WTC11 (cell line): ENCODE data around the gene C1orf56. TPM values are rescaled to one million over a fixed set of nuclear protein-coding genes. Genes with fewer than 3 reads are reported as not detected.

Source experiments
- ATAC-seq: fragments of 200-7000 bp; cut with Tn5 transposase; 2 replicates; pipeline ENCODE4 v1.10.0; 2021; ENCODE audit warnings: mild to moderate bottlenecking, moderate library complexity
- CTCF ChIA-PET: fragments of 300-600 bp; sonication (Branson Sonifier 250); formaldehyde crosslinking; loops from one replicate; lab custom pipeline; 2021; ENCODE audit warnings: antibody characterized with exemption; lab: Charles Lee
- POLR2A ChIA-PET: fragments of 350-600 bp; sonication (Branson Sonifier 250); formaldehyde crosslinking; loops from one replicate; lab custom pipeline; 2021; ENCODE audit warnings: antibody characterized with exemption; lab: Charles Lee
- DNase-seq: peaks from one replicate; pipeline ENCODE4 v3.0.0; 2021; ENCODE audit warnings: low spot score
- H3K27ac Mint-ChIP-seq: 2 replicates; pipeline ENCODE4 v1.8.0; 2021; ENCODE audit warnings: mixed read lengths
- H3K27me3 Mint-ChIP-seq: 2 replicates; pipeline ENCODE4 v1.8.0; 2021; ENCODE audit warnings: low read depth, mild to moderate bottlenecking, moderate library complexity, mixed read lengths
- H3K36me3 Mint-ChIP-seq: 2 replicates; pipeline ENCODE4 v1.8.0; 2021; ENCODE audit warnings: mixed read lengths
- H3K4me1 Mint-ChIP-seq: 2 replicates; pipeline ENCODE4 v1.8.0; 2022; ENCODE audit warnings: mixed read lengths
- H3K4me3 Mint-ChIP-seq: 2 replicates; pipeline ENCODE4 v1.8.0; 2021; ENCODE audit warnings: mild to moderate bottlenecking, moderate library complexity, mixed read lengths
- H3K9me3 Mint-ChIP-seq: 2 replicates; pipeline ENCODE4 v1.8.0; 2021; ENCODE audit warnings: mixed read lengths
- AFF4 ChIP-seq: sonication (generic); formaldehyde crosslinking; IDR thresholded peaks from 2 replicates; pipeline ENCODE4 v1.8.1; 2023; ENCODE audit warnings: mild to moderate bottlenecking, missing genetic modification reagents, borderline replicate concordance
- AR ChIP-seq: fragments of 250-450 bp; sonication (Bioruptor Pico); IDR thresholded peaks from 2 replicates; pipeline ENCODE4 v1.9.0; 2021; ENCODE audit warnings: mild to moderate bottlenecking
- ATF6 ChIP-seq: sonication (generic); formaldehyde crosslinking; IDR thresholded peaks from 2 replicates; pipeline ENCODE4 v1.8.1; 2023; ENCODE audit warnings: mild to moderate bottlenecking, missing genetic modification reagents
- CREB1 ChIP-seq: sonication (generic); formaldehyde crosslinking; IDR thresholded peaks from 2 replicates; pipeline ENCODE4 v1.8.0; 2023; ENCODE audit warnings: mild to moderate bottlenecking, missing genetic modification reagents
- CTCF ChIP-seq: fragments of 200-600 bp; IDR thresholded peaks from 2 replicates; pipeline ENCODE4 v1.8.0; 2022; ENCODE audit warnings: antibody characterized with exemption
- ELF4 ChIP-seq: sonication (generic); formaldehyde crosslinking; IDR thresholded peaks from 2 replicates; pipeline ENCODE4 v1.8.1; 2022; ENCODE audit warnings: low read depth, mild to moderate bottlenecking, moderate library complexity, missing genetic modification reagents
- KAT7 ChIP-seq: sonication (generic); formaldehyde crosslinking; IDR thresholded peaks from 2 replicates; pipeline ENCODE4 v1.8.1; 2023; ENCODE audit warnings: missing genetic modification reagents, mild to moderate bottlenecking, borderline replicate concordance
- NR1H2 ChIP-seq: sonication (generic); formaldehyde crosslinking; IDR thresholded peaks from 2 replicates; pipeline ENCODE4 v1.9.0; 2021; ENCODE audit warnings: mild to moderate bottlenecking, moderate library complexity, missing genetic modification reagents
- NR2C2 ChIP-seq: sonication (generic); formaldehyde crosslinking; IDR thresholded peaks from 2 replicates; pipeline ENCODE4 v1.8.0; 2022; ENCODE audit warnings: mild to moderate bottlenecking, missing genetic modification reagents
- NR3C1 ChIP-seq: sonication (generic); formaldehyde crosslinking; conservative IDR thresholded peaks from 2 replicates; pipeline ENCODE4 v1.8.1; 2023; ENCODE audit warnings: low read depth, mild to moderate bottlenecking, missing genetic modification reagents
- PRDM15 ChIP-seq: sonication (generic); formaldehyde crosslinking; IDR thresholded peaks from 2 replicates; pipeline ENCODE4 v1.8.0; 2022; ENCODE audit warnings: missing genetic modification reagents
- PREB ChIP-seq: sonication (generic); formaldehyde crosslinking; IDR thresholded peaks from 2 replicates; pipeline ENCODE4 v1.8.1; 2022; ENCODE audit warnings: mild to moderate bottlenecking, missing genetic modification reagents, moderate library complexity, borderline replicate concordance
- SP1 ChIP-seq: sonication (generic); formaldehyde crosslinking; conservative IDR thresholded peaks from 2 replicates; pipeline ENCODE4 v1.8.1; 2022; ENCODE audit warnings: missing genetic modification reagents
- TCF7 ChIP-seq: sonication (generic); formaldehyde crosslinking; IDR thresholded peaks from 2 replicates; pipeline ENCODE4 v1.8.0; 2022; ENCODE audit warnings: mild to moderate bottlenecking, low read depth, missing genetic modification reagents, moderate library complexity
- ZMAT4 ChIP-seq: fragments of 250-450 bp; sonication (Bioruptor Pico); IDR thresholded peaks from 2 replicates; pipeline ENCODE4 v1.9.0; 2021; ENCODE audit warnings: mild to moderate bottlenecking
- ZNF281 ChIP-seq: sonication (generic); formaldehyde crosslinking; IDR thresholded peaks from 2 replicates; pipeline ENCODE4 v1.8.0; 2023; ENCODE audit warnings: mild to moderate bottlenecking, missing genetic modification reagents
- ZNF317 ChIP-seq: sonication (generic); formaldehyde crosslinking; IDR thresholded peaks from 2 replicates; pipeline ENCODE4 v1.8.1; 2023; ENCODE audit warnings: low read depth, mild to moderate bottlenecking, moderate library complexity, missing genetic modification reagents, borderline replicate concordance
- ZNF671 ChIP-seq: fragments of 250-450 bp; sonication (Bioruptor Pico); IDR thresholded peaks from 2 replicates; pipeline ENCODE4 v1.8.0; 2021; ENCODE audit warnings: mild to moderate bottlenecking
- total RNA-seq: library from RNA; stranded (reverse); gene quantifications from 3 replicates; pipeline ENCODE4 v1.2.3, GENCODE V29; 2021

Gene C1orf56
- total RNA-seq, 1 experiment from 2014 or later: 2.9 TPM

- TF ChIP-seq AFF4 (no peak), ZNF671 (CRISPR knock-in tag) (no peak), ELF4 (no peak), ATF6 (no peak), CTCF (no peak), PRDM15 (no peak)
Observed at GRCh38 chr1:151039521-151039920, 8.0 kb upstream of the C1orf56 start (continued).

- Mint-ChIP-seq H3K4me1 (peaks cover 13% of the 10 kb centered on the region), H3K27ac (no peak overlapping the region), H3K27me3 (no peaks in the 10 kb centered on the region), H3K4me3 (no peak overlapping the region), H3K36me3 (no peaks in the 10 kb centered on the region), H3K9me3 (no peaks in the 10 kb centered on the region)
- ATAC-seq: no peak
- no peak for DNase-seq
- ChIA-PET CTCF (interaction anchor here (0.7 to 2.0 kb wide), 5 partner anchors 17 to 482 kb away, joined by 3 to 11 read pairs (median 5); partner anchors contain the start of genes CDC42SE1, GABPB2 and MLLT11), POLR2A (no interaction called here)
- no peak for TF ChIP-seq ZNF281 (CRISPR knock-in tag)
- no peak for TF ChIP-seq NR2C2
- no peak for TF ChIP-seq PREB (CRISPR knock-in tag)
- no peak for TF ChIP-seq ZMAT4
- no peak for TF ChIP-seq SP1 (CRISPR knock-in tag)
- no peak for TF ChIP-seq KAT7 (CRISPR knock-in tag)
- TF ChIP-seq NR3C1: no peak
- TF ChIP-seq ZNF317: no peak
- no peak for TF ChIP-seq AR (CRISPR knock-in tag)
- no peak for TF ChIP-seq NR1H2 (CRISPR knock-in tag)
- TF ChIP-seq TCF7 (CRISPR knock-in tag): no peak
- no peak for TF ChIP-seq CREB1 (CRISPR knock-in tag)
Observed at GRCh38 chr1:151043163-151043562, 4.4 kb upstream of the C1orf56 start.
